NCI-H2029 (cell line): ENCODE measurements around the gene UBE2E2.

ENCODE experiments used
- DNase-seq: peaks from one replicate; lab custom pipeline; 2025; lab: John Stamatoyannopoulos, UW

The UBE2E2 gene

GRCh38 chr3:23442598-23443383, 239.7 kb downstream of the UBE2E2 start:
- DNase-seq: no peak

GRCh38 chr3:23444386-23444785, 241.3 kb downstream of the UBE2E2 start:
- no peak for DNase-seq

- no peak for DNase-seq
Observed at GRCh38 chr3:23446301-23446700, 243.2 kb downstream of the UBE2E2 start.

- no peak for DNase-seq
Observed at GRCh38 chr3:23448998-23449537, 245.9 kb downstream of the UBE2E2 start.

GRCh38 chr3:23450051-23450450, 246.9 kb downstream of the UBE2E2 start:
- no peak for DNase-seq

GRCh38 chr3:23450806-23451205, 247.7 kb downstream of the UBE2E2 start:
- no peak for DNase-seq

- DNase-seq: no peak
Observed at GRCh38 chr3:23452408-23452807, 249.3 kb downstream of the UBE2E2 start.

DNA sequence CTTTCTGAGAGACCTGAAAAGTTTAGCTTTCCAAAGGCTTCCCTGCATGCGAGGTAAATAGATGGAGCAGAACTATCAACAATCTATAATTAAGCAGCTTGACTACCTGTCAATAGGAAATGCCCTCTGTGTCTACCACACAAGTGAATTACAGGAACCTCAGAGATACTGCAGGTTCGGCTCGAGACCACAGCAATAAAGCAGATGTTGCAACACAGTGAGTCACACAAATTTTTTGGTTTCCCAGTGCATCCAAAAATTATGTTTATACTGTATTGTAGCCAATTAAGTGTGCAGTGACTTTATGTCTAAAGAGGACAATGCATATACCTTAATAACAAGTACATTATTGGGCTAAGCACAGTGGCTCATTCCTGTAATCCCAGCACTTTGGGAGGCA, 252.0 kb downstream of the UBE2E2 start:
- no peak for DNase-seq

DNA sequence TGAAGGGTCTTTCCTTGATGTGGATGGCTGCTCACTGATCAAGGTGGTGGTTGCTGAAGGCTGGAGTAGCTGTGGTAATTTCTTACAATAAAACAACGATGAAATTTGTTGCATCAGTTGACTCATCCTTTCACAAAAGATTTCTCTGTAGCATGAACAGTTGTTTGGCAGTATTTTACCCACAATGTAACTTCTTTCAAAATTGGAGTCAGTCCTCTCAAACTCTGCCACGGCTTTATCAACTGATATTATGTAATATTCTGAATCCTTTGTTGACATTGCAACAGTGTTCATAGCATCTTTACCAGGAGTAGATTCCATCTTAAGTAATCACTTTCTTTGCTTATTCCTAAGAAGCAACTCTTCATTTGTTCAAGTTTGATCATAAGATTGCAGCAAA, 252.6 kb downstream of the UBE2E2 start:
- no peak for DNase-seq

- no peak for DNase-seq
Observed at GRCh38 chr3:23457697-23458096, 254.6 kb downstream of the UBE2E2 start.

DNA sequence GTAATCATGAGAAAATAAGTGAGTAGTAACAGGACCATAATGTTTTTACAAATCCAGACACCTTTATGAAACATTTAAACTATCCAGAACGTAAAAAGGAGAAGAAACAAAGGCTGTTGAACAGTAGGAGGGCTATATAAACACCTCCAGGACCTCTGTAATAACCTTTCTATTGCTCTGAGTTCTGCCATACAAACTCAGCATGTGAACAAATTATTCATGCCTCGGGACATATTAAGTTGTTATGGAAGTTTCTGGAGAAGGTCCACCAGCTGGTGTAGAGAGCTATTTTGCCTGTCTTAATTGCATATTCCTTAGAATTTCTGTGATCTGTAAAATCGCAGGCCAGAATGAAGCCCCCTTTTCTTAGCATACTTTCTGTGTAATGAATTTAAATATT, 256.3 kb downstream of the UBE2E2 start:
- no peak for DNase-seq

DNA sequence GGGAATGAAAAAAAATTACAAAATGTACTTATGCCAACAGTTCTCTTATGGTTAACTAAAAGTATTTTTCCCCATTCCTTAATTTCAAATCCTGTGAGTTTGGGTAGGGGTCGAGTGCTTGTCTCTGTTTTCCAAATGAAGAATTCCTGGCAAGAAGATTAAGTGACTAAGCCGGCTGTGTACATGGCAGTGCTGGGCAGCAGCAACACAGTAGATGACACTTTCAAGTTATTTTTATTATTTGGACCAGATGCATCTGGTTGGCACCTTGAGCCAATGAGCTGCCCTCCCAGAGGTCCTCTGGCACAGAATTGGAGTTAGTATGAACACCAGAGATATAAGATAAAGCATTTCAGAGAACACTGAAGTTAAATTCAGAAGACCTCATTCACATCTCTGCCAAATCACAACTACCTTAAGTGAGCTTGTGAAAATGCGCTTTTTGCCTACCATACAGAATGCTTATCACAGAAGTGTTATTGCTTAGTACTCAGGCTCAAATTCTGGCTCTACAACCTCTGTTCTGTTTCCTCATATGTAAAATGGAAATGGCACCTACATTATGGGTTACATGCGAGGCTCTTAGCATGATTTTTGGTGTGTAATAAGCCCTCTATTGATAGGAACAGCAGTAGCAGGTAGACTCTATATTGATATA, 256.9 kb downstream of the UBE2E2 start:
- DNase-seq: no peak

- DNase-seq: no peak
Observed at GRCh38 chr3:23461069-23461468, 257.9 kb downstream of the UBE2E2 start.

GRCh38 chr3:23463791-23464190, 260.7 kb downstream of the UBE2E2 start:
- no peak for DNase-seq

- DNase-seq: no peak
Observed at GRCh38 chr3:23465569-23465968, 262.4 kb downstream of the UBE2E2 start.

DNA sequence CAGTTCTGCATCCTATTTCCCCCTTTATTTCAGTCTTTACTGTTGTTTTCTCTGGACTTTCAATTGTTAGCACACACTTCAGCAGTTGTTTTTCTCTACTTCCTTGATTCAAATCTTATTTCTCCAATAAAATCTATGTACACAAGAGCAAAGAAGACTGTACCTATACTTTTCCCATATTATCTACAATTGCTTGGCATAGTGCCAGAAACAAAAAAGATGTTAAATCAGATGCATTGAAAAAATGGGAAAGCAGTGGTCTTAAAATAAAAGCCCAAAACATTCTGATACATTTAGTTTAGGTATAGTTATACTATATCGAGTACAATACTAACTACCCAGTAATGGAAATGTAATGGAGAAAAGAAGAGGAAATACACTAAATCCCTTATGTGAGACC, 265.1 kb downstream of the UBE2E2 start:
- no peak for DNase-seq

DNA sequence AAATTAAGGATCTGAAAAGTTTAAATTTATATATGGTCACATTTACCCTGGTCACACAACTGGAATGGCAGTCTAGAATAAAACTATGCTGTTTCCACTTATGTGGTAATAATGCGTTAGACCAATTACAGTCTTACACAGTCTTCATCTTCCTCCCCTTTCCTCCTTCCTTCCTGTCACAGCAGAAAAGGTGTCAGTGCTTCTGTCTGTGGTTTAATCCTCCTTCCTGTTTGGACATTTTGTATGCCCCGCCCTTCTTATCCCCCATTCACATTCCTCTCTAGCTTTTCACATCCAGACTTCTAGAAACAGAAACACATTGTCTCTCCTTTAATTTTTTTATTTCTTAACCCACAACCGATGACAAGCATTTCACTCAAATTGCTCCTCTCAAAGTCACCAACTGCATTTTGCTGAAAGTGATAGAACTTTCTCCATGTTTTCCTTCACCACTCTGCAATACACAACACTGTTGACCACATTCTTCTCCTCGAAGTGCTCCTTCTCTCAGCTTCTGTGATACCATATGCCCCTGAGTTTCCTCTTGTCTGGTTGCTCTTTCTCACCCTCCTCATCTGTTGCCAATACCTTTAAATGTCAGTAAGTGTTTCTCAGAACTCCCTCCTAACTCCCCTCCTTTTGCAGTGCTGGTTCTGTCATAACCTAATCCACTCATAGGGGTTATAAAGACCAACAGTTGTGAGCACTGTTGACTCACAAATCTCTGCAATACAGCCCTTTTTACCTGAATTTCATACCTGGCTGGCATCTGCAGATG, 271.6 kb downstream of the UBE2E2 start:
- no peak for DNase-seq

DNA sequence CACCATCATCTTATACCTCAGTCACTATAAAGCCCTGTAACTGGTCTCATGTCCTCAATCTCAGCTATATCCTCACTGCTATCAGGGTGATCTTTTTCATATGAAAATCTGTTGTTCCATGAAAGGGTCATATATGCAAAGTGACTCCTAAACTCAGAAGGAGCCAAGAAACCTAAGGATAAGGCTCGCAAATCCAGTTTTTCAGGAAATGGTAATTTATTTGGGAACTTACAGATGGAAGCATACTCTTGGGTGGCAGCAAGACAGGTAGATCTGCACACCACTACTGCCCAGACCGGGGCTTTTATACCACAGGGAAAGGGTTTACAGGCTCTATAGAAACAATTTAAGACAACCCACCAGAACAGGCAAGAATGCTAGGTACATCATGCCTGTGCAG, 272.3 kb downstream of the UBE2E2 start:
- DNase-seq: no peak

GRCh38 chr3:23479026-23479425, 275.9 kb downstream of the UBE2E2 start:
- DNase-seq: no peak

- DNase-seq: no peak
Observed at GRCh38 chr3:23479615-23480328, 276.6 kb downstream of the UBE2E2 start.

DNA sequence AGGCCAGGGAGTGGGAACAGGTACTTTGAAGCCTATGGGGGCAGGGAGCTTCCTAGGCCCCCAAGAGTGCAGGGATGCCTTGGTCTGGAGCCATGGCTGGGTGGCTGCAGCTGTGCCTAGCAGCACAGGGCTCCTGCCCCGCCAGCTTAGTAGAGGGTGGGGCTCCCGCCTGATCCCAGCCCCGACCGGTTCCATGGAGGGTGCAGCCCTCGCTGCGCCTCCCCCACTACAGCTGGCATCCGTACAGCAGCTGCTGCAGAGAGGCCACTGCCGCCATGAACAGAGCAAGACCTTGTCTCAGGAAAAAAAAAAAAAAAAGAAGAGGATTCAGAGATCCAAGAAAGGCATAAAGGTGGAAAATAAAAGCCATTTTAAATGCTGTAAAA, 277.2 kb downstream of the UBE2E2 start:
- DNase-seq: no peak

DNA sequence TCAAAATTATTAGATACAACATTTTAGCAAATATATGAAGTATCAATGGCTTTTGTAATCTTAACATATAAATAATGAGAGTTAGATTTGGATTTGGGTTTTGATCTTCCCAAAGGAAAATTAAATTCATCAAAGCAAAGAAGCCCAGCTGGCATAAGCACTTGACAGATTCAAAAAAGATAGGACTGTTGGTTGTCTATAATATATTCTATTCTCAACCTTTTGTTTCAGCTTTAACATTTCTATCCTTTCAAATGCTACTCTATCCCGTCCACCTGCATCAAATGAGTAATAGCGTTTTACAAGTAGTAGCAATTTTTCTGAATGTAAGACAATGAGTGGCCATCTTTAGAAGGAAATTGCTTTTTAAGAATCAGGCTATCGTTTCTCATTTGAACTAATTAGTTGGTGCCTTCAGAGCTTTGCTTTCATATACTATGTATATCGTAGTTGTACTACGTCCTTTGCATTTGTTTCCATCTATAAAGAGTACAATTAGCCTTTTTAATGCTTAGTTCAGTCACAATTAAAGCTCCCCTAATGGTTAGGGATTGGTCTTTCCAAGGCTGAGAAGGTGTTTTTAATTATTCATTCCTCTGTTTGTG, 278.0 kb downstream of the UBE2E2 start:
- no peak for DNase-seq
